GM23248 (cell line): ENCODE results near the gene ISG20L2. TPM values are rescaled to one million over a fixed set of nuclear protein-coding genes. Genes with fewer than 3 reads are reported as not detected.

Source experiments
- DNase-seq: peaks from one replicate; pipeline ENCODE4 v3.0.0-alpha.2; 2015
- H2AFZ ChIP-seq: fragments of 200-600 bp; sonication (generic); 2 replicates; pipeline ENCODE4 v1.6.1; 2016; ENCODE audit warnings: antibody characterized with exemption
- H3F3A ChIP-seq: fragments of 200-600 bp; sonication (generic); 2 replicates; pipeline ENCODE4 v1.6.1; 2016; ENCODE audit warnings: mild to moderate bottlenecking, antibody characterized with exemption, mixed run types; ENCODE audit not compliant: insufficient read depth
- H3K27ac ChIP-seq: fragments of 200-600 bp; sonication (generic); 2 replicates; pipeline ENCODE4 v1.5.1; 2016; ENCODE audit warnings: mild to moderate bottlenecking
- H3K27me3 ChIP-seq: fragments of 200-600 bp; sonication (generic); replicated peaks from 2 replicates; pipeline ENCODE4 v1.6.1; 2016; ENCODE audit warnings: mild to moderate bottlenecking; ENCODE audit not compliant: insufficient read depth
- H3K36me3 ChIP-seq: fragments of 200-600 bp; sonication (generic); 2 replicates; pipeline ENCODE4 v1.6.1; 2016; ENCODE audit warnings: low read depth, mild to moderate bottlenecking
- H3K4me1 ChIP-seq: fragments of 200-600 bp; sonication (generic); 2 replicates; pipeline ENCODE4 v1.6.1; 2016; ENCODE audit warnings: mild to moderate bottlenecking; ENCODE audit not compliant: insufficient read depth
- H3K4me2 ChIP-seq: fragments of 200-600 bp; sonication (generic); one replicate; pipeline ENCODE4 v1.6.1; 2016; ENCODE audit warnings: mild to moderate bottlenecking; ENCODE audit not compliant: unreplicated experiment
- H3K4me3 ChIP-seq: fragments of 200-600 bp; sonication (generic); 2 replicates; pipeline ENCODE4 v1.5.1; 2016; ENCODE audit warnings: mild to moderate bottlenecking
- H3K79me2 ChIP-seq: fragments of 200-600 bp; sonication (generic); 2 replicates; pipeline ENCODE4 v1.6.1; 2016; ENCODE audit warnings: mild to moderate bottlenecking; ENCODE audit not compliant: insufficient read depth
- H3K9ac ChIP-seq: fragments of 200-600 bp; sonication (generic); 2 replicates; pipeline ENCODE4 v1.6.1; 2016; ENCODE audit warnings: mild to moderate bottlenecking
- H3K9me2 ChIP-seq: fragments of 200-600 bp; sonication (generic); 2 replicates; pipeline ENCODE4 v1.6.1; 2016; ENCODE audit warnings: mixed run types, mild to moderate bottlenecking, moderate library complexity; ENCODE audit not compliant: insufficient read depth
- H3K9me3 ChIP-seq: fragments of 200-600 bp; sonication (generic); one replicate; pipeline ENCODE4 v1.6.1; 2017; ENCODE audit warnings: low read depth
- H4K20me1 ChIP-seq: fragments of 200-600 bp; sonication (generic); 2 replicates; pipeline ENCODE4 v1.6.0; 2016; ENCODE audit not compliant: insufficient read depth
- EZH2 ChIP-seq: fragments of 200-600 bp; sonication (generic); IDR thresholded peaks from 2 replicates; pipeline ENCODE4 v1.6.1; 2018; ENCODE audit warnings: antibody characterized with exemption, mild to moderate bottlenecking; ENCODE audit not compliant: insufficient read depth, poor library complexity, severe bottlenecking
- EZH2phosphoT487 ChIP-seq: fragments of 200-600 bp; sonication (generic); IDR thresholded peaks from 2 replicates; pipeline ENCODE4 v1.6.1; 2018; ENCODE audit warnings: antibody characterized with exemption, moderate library complexity, mild to moderate bottlenecking, low read depth; ENCODE audit not compliant: insufficient read depth
- WGBS, 2 experiments: methylation state at CpG; one replicate each; pipeline ENCODE4 v1.1.6; 2015 to 2017; ENCODE audit warnings: low lambda C conversion rate in 2 of 2, low coverage in 1 of 2; ENCODE audit errors: missing lambda C conversion rate in 2 of 2; 5-methylcytosine and 5-hydroxymethylcytosine counted together
- in situ Hi-C: fragments of 300-500 bp; cut with MboI; formaldehyde crosslinking; loops from 2 replicates; pipeline ENCODE4 v1.15.0; 2020
- polyA plus RNA-seq: library from polyadenylated mRNA; unstranded; fragments of >200 nt; fragmentation: Nextera tagmentation; extraction: Ambion mirVana; gene quantifications from 2 replicates; pipeline ENCODE4 v1.2.1, GENCODE V29; 2016
- total RNA-seq: library from RNA; depleted of rRNA; stranded (reverse); fragments of >200 nt; shearing (Covaris generic); gene quantifications from 2 replicates; pipeline ENCODE4 v1.2.3, GENCODE V29; 2014

The ISG20L2 gene
- total and polyA plus RNA-seq, 2 experiments from 2014 or later: 10.4 to 17.8 TPM

- in situ Hi-C loops: no loop called here
- Histone ChIP-seq H3K27me3 (no peaks in the 10 kb centered on the region), H3K4me3 (no peak overlapping the region), H2AFZ (no peak overlapping the region), H3K9me3 (no peaks in the 10 kb centered on the region), H3K36me3 (peaks cover 13% of the 10 kb centered on the region; the same call in 1 of the 2 replicates), H3K27ac (no peak overlapping the region), H3K9me2 (no peaks in the 10 kb centered on the region), H3F3A (peaks cover 9% of the 10 kb centered on the region; the same call in 1 of the 2 replicates), H3K4me2 (no peak overlapping the region), H3K79me2 (peaks cover 98% of the 10 kb centered on the region), H3K9ac (no peak overlapping the region), H3K4me1 (peaks cover 36% of the 10 kb centered on the region), H4K20me1 (peaks cover 16% of the 10 kb centered on the region)
- DNase-seq: peak; percentile 15
- 83 to 92% methylated on average over 3 of the region's 3 CpGs for WGBS, 2 experiments
- no peak for TF ChIP-seq EZH2phosphoT487
- TF ChIP-seq EZH2: no peak
Measured at GRCh38 chr1:156773607-156774006, 45.0 kb upstream of the ISG20L2 start.

DNA sequence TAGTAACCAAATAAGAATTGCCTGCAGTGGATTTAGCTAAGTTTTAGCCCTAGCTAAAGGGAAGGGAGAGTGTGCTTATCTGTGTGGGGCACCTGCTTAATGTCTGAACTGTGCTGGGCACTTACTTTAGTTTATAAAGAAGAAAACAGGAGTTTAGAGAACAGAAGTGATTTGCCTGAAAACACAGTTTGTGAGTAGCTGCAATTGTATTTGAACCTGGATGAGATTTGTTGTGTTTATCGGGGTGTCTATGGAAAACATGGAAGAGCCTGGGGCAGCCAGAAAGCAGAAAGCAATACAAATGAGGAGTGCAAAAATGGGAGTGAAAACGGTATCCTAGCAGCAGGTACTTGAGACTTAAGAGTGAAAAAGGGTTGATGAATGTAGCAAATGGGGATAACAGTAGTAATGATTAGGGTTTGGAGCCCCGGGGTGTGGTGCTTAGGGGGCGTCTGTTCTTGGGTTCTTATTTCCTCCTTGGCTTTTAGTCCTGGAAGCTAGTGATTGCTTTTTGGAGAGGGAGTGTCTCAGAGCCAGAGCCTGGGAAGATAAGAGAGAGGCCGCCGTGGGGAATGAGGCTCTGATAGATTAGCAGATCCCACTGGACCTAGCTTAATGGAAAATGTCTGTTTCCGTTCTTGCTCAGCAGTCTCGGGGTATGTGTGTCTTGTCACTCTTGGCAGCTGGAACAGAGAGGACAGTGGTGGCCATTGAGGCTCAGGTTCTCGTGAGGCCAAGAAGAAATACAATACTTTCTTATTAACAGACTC is 44.3 kb upstream of the ISG20L2 start:
- DNase-seq: no peak
- Histone ChIP-seq H2AFZ (no peak overlapping the region), H4K20me1 (peaks cover 16% of the 10 kb centered on the region), H3K9ac (no peak overlapping the region), H3K4me2 (no peak overlapping the region), H3K27ac (no peak overlapping the region), H3K79me2 (peaks cover 98% of the 10 kb centered on the region), H3K9me2 (no peaks in the 10 kb centered on the region), H3K9me3 (no peaks in the 10 kb centered on the region), H3K27me3 (no peaks in the 10 kb centered on the region), H3K4me3 (no peak overlapping the region), H3K36me3 (peaks cover 13% of the 10 kb centered on the region; the same call in 1 of the 2 replicates), H3K4me1 (peaks cover 36% of the 10 kb centered on the region), H3F3A (peaks cover 9% of the 10 kb centered on the region; the same call in 1 of the 2 replicates)
- WGBS, 2 experiments: 58 to 59% methylated on average over 9 of the region's 9 CpGs
- in situ Hi-C loops: no loop called here
- no peak for TF ChIP-seq EZH2phosphoT487
- no peak for TF ChIP-seq EZH2

DNA sequence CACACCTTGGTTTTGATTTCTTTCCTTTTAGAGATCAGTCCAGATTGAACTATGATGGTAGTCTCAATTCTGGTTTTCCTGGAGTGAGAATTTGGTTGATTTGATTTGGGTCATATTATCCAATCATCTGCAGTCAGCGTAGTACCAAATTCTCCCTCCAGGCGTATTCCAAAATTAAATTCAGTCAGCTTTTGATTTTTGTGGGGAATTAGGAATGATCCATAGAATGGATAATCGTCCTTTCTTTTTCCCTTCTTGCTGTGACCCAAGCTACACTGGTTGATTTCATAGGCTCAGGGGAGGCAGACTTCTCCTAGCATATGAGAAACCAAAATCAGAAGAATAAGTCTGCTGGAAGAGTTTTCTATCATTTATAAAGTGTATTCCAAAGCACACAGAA is 43.7 kb upstream of the ISG20L2 start:
- H3K9ac ChIP-seq: no peak overlapping the region
- peaks cover 97% of the 10 kb centered on the region for H3K79me2 ChIP-seq
- WGBS, 2 experiments: 74 to 80% methylated on average over 3 of the region's 3 CpGs
- no peaks in the 10 kb centered on the region for H3K9me2 ChIP-seq
- no peak overlapping the region for H3K4me3 ChIP-seq
- no peak overlapping the region for H3K4me2 ChIP-seq
- peaks cover 31% of the 10 kb centered on the region for H3K4me1 ChIP-seq
- H3F3A ChIP-seq: peaks cover 9% of the 10 kb centered on the region; the same call in 1 of the 2 replicates
- no peak for DNase-seq
- H2AFZ ChIP-seq: no peak overlapping the region
- TF ChIP-seq EZH2phosphoT487: no peak
- TF ChIP-seq EZH2: no peak
- in situ Hi-C loops: no loop called here
- H3K36me3 ChIP-seq: peaks cover 13% of the 10 kb centered on the region; the same call in 1 of the 2 replicates
- no peaks in the 10 kb centered on the region for H3K27me3 ChIP-seq
- H3K9me3 ChIP-seq: no peaks in the 10 kb centered on the region
- H4K20me1 ChIP-seq: peaks cover 10% of the 10 kb centered on the region
- no peak overlapping the region for H3K27ac ChIP-seq

GRCh38 chr1:156768610-156769295 is 40.2 kb upstream of the ISG20L2 start:
- H3K4me1 ChIP-seq: peaks cover 30% of the 10 kb centered on the region
- H3K9me3 ChIP-seq: no peaks in the 10 kb centered on the region
- H3K9ac ChIP-seq: peak overlapping the region; percentile 100
- DNase-seq: no peak
- H4K20me1 ChIP-seq: no peaks in the 10 kb centered on the region
- WGBS, 2 experiments: 13 to 17% methylated on average over 8 of the region's 8 CpGs
- H3K27ac ChIP-seq: peak overlapping the region; percentile 93
- no peaks in the 10 kb centered on the region for H3K9me2 ChIP-seq
- H3K79me2 ChIP-seq: peaks cover 77% of the 10 kb centered on the region
- H3F3A ChIP-seq: no peaks in the 10 kb centered on the region; the same call in 1 of the 2 replicates
- peaks cover 13% of the 10 kb centered on the region; the same call in 1 of the 2 replicates for H3K36me3 ChIP-seq
- in situ Hi-C loops: no loop called here
- H2AFZ ChIP-seq: no peak overlapping the region
- TF ChIP-seq EZH2 (no peak), EZH2phosphoT487 (no peak)
- H3K4me2 ChIP-seq: peak overlapping the region; percentile 92
- peak overlapping the region; percentile 100 for H3K4me3 ChIP-seq
- no peaks in the 10 kb centered on the region for H3K27me3 ChIP-seq
